Measurements from ENCODE around the gene CDH18. TPM values are rescaled to one million over a fixed set of nuclear protein-coding genes. Genes with fewer than 3 reads are reported as not detected.
A peak's percentile ranks its signal among the peaks of the same experiment; 100 is the strongest.

CDH18 gene
- 10 to 100 TPM in 5 of 10 donors, 1 to 10 TPM in 5; 6.2 to 16.4 (median 9.9) TPM for polyA plus RNA-seq (ENCODE audit: insufficient read length in 10 of 10)
- long read RNA-seq, donor 1: 0 reads
- long read RNA-seq, donor 2, partial matches to known transcripts: 0 of 1 reads
- long read RNA-seq, donor 2, other reads (novel, unspliced or antisense): 0 of 1 reads
- long read RNA-seq, donor 3: 0 reads
- long read RNA-seq, donor 4, partial matches to known transcripts: 0 of 1 reads
- long read RNA-seq, donor 4, other reads (novel, unspliced or antisense): 0 of 1 reads
- long read RNA-seq, donor 5: 0 reads
- long read RNA-seq, donor 6, partial matches to known transcripts: 0 of 1 reads
- long read RNA-seq, donor 6, other reads (novel, unspliced or antisense): 0 of 1 reads
- long read RNA-seq, donor 7: 0 reads
- long read RNA-seq, donor 8, partial matches to known transcripts: 0 of 1 reads
- long read RNA-seq, donor 8, other reads (novel, unspliced or antisense): 0 of 1 reads
- long read RNA-seq, donor 9: 0 reads

DNA sequence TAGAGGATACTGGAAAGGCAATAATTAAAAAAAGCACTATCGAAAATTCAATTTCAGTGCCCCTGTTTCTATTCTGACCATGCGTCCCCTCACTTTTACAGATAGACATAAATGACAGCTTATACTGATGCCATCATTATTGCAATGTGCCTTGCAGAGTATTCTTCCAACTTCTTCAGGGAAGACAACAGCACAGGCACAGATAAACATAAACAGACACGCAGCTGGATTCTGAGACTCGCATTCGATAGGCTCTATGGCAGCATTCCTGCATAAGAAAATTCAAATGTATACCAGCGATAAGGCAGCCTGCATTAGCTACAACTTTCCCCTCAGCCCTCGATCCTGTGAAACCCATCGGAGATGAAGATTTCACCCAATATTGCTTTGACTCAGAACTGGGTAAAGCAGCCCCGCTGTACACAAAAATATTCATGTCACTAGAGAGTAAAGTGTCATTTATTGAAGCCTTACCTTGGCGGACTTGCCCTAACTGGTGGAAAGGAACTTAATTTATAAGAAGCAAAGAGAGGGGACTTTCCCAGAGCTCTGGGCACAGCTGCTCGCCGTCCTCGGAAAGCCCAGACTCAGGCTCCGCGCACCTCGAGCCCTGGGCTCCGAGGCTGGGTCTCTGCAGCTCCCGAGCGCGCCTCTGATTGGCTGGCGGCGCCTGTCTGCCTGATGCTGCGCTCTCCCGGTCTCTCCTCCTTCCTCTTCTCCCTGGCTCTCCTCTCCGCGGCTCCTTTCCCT, at the start of gene CDH18:
CDH18 (minus strand) TSS at position 589 of the 750 bp plus-strand sequence. CDS start 149,214 bp downstream, outside the sequence.
- peak; percentile 68 to 90 (median 74) for DNase-seq

GRCh38 chr5:20034717-20035116, 46.7 kb upstream of the CDH18 start:
- no peak for DNase-seq

DNA sequence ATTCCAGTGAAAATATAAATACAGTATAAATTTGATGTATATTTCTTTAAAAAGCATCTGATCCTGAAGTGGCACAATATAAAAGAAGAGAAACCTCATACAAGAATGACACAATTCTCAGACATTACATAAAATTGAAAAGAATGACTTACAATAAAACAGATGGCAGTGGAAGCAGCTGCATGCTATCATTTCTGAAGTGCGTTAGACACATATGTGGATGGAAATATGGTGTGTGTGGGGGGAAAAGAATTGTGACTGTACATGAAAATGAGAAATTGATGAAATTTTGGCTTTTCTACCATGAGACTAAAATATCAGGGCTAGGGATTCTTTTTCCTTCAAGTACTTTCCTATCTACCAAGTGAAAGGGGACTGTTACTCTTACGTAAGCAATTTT, 45.9 kb upstream of the CDH18 start:
- peak in 1 of 3 donors; percentile 51 for DNase-seq

DNA sequence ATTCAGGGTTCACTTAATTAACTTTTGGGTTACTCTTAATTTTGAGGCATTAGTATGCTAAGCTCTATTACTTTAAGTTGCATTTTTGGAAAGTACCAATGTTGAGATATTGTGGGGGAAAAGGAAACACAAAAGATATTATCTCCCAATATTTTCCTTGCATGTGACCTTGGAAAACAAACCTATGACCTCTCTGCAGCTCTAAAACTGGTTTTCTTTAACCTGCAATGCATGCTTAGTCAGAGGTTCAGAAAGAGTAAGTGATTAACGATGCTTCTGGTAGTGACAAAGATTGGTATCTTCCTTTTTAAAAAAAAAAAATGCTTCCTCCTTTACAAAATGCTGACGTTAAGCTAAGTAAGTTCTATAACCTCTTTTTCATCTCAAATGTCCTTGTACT, 44.9 kb upstream of the CDH18 start:
- no peak for DNase-seq

DNA sequence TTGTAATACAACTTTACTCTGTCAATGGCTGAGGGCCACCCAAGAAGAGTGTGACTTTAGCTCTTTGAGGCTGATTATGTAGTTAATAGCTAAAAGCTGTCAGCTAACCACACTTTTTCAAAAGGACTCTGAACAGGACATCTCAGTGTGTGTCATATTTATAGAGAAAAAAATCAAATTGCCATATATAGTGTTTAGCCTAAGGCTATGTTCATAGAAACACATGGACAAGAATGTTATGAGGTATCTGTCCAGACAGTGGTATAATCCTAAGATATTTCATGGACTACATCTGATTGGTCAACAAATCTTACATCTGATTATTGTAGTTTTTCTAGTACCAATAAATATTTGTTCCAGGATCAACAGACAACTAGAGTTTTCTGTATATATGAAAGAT, 42.1 kb upstream of the CDH18 start:
- no peak for DNase-seq

DNA sequence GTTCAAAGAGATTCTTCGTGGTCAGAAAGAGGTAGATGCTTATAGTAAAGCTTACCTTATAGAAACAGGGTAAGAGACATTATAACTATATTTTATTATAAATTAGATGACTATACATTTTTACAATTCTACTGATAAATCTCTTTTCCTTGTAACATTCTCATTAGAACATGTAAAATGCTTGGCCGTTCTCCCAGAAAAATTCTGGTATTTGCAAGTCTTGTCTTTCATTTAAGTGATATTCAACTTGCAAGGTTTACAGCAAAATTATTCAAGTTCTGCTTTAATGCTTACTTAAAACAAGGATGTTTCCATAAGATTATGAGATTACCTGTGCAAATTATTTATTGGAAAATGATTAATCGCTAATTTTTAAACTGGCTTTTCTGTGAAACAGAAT, 41.3 kb upstream of the CDH18 start:
- DNase-seq: peak in 2 of 3 donors; percentile 68 to 78

DNA sequence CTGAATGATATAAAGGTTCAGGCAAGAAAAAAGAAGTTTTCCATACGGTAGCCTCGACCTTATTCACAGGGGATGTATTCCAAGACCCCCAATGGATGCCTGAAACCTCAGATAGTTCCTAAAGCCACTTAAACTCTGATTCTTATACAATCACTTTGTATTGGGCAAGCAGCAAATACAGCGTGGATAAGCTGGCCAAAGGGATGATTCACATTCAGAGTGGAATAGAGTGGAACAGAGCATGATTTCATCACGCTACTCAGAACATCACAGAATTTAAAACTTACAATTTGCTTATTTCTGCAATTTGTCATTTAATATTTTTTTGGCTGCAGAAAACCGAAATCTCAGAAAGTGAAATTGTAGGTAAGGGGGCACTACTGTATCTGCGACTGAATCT, 40.5 kb upstream of the CDH18 start:
- DNase-seq: peak in 1 of 3 donors; percentile 52

DNA sequence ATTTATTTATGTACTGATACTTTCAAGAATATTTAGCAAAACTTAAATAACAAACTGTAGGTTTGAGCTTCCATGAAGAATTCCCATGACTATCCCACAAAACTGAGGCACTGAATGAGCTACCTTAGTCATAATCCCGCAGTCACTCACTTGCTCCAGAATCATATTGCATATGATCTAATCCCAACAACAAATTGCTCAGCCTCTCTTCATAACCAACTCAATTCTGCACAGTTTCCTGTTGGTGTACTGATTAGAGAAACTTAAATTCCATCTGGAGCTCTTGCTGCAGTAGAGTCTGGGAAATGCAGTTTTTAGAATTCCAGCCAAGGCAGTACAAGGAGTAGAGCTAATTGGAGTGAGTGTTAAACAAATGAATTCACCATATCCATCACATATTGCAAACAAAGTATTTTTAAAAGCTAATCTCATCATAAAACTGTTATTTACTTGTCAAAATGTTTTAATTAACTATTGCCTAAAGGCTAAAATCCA, 35.7 kb upstream of the CDH18 start:
- DNase-seq: no peak

DNA sequence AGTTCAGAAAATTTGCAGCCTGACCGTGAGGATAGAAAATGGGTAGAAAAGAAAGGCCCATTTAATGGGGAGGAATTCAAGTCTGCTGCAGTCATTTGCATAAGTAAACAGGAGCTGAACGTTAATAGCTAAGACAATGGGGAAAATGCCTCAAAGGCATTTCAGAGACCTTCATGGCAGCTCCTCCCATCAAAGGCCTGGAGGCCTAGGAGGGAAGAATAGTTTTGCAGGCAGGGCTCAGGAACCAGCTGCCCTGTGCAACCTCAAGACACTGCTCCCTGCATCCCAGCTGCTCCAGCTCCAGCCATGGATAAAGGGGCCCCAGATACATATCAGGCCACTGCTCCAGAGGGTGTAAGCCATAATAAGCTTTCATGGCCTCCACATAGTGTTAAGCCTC, 32.2 kb upstream of the CDH18 start:
- DNase-seq: no peak

DNA sequence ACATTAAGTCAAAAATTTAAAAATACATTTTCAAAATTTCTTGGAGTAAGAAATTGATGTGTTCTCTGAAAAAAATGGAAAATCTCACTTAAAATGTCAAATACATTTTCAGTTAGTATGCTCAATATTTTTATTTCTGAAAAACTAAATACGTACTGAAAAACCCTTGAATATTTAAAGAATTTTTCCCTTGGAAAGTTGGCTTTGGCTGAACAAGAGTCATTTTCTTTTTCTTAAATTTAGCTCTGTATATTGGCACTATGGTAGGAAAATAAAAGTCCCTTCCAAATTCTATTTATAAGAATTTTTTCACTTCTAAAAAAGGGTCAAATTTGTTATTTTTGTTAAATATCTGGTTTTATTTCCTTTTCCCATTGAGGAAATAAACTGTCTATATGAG, 29.0 kb upstream of the CDH18 start:
- DNase-seq: peak in 2 of 3 donors; percentile 34 to 40

DNA sequence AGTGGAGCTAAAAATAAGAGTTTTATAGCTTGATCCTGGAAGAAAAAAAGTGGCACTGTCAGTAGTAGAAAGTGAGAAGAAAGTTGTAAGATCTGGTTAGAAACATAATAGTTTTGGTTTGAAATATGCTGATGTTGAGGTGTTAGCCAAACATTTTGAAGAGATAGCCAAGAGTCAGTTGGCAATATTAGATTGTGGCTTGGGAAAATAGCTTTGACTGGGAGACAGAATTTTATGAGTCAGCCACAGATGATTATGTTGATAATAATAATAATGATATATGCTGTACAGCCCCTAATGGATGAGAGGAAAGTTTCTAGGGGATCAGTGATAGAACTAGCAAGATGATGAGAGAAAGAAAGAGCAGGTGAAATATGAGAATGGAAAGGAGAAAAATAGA, 12.4 kb upstream of the CDH18 start:
- DNase-seq: no peak

GRCh38 chr5:19988457-19988856, 457 bp upstream of the CDH18 start:
- DNase-seq: no peak

- DNase-seq: no peak
Observed at GRCh38 chr5:19986806-19987205, 1.2 kb downstream of the CDH18 start.

GRCh38 chr5:19986031-19986619, 1.9 kb downstream of the CDH18 start:
- DNase-seq: peak in 2 of 3 donors; percentile 23 to 74

DNA sequence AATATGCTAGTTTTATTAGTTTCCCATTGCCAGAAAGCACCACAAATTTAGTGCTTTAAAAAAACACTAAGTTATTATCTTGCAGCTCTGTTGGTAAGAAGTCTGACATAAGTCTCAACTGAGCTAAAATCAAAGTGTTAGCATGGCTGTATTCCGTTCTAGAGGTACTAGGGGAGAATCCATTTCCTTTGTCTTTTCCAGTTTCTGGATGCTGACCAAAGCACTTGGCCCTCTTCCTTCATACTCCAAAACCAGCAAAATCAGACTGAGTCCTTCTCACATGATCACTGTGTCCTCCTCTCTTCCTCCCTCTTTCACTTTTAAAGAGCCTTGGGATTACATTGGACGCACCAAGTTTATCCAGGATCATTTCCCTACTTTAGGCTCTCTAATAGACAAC, 9.5 kb downstream of the CDH18 start:
- peak in 2 of 3 donors; percentile 38 to 66 for DNase-seq

- DNase-seq: no peak
Observed at GRCh38 chr5:19977099-19977498, 10.9 kb downstream of the CDH18 start.

GRCh38 chr5:19975795-19976194, 12.2 kb downstream of the CDH18 start:
- DNase-seq: no peak

DNA sequence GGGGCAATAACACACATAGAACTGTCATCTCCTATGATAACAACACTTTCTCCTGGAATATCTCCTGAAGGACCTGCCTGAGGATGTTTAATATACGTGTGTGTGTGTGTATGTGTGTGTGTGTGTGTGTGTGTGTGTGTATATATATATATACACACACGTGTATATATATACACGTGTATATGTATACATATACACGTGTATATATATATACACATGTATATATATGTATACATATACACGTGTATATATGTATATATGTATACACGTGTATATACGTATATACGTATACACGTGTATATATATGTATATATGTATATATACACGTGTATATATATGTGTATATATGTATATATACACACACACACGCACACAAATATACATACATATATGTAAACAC, 27.5 kb downstream of the CDH18 start:
- DNase-seq: no peak

- DNase-seq: no peak
Observed at GRCh38 chr5:19959830-19960384, 28.1 kb downstream of the CDH18 start.

DNA sequence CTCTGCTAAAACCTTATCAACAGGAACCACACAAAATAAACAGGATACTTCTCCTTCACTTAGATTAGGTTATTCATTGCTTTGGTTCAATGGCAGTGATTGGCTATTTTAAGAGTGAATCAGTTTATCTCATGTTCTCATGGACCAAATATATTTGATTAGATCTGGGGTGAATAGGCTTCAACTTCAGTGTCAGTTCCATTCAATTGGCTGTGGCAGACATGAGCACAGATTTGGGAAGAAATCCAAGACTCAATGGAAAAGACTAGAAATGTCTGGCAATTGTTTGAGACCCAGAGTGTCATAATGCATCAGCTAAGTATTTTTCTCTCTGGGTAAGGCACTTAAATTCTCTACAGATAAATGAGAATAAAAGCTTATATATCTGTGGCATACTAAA, 37.1 kb downstream of the CDH18 start:
- DNase-seq: no peak

DNA sequence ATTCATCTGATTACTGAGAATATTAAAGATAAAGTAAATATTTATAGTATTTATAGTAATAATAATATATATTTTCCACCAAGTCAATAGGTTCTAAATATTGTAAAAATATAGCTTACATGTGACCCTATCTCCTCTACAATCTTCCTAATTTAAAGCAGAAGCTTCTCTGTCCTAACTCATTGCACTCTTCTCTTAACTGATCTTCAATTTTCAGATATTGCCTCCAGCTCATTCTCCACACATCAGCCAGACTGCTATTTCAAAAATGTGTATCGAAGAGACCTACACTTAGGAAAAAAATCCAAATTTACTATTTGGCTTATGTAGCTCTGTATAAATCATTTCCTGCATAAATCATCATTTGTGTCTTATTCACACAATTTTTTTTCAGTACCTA, 47.8 kb downstream of the CDH18 start:
- DNase-seq: no peak

DNA sequence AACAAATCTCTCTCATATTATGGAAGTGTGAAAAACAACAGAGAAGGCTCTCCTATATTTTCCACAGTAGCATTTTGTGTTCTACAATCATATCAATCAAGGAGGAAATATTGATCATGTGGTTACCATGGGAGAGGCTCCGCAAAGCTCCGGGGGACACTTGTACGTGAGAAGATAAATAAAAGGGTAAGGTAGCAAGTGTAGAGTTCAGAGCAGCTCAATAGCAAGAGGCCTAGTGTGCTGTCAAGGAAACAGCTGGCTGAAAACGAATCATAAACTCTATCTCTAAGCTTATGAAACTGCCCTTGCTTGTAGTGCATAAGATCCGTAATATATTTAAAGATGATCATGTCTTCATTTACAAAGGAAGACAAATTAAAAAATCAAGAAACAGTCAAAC, 57.5 kb downstream of the CDH18 start:
- DNase-seq: no peak
